Activated T-helper 17 cell treated with anti-CD3 and anti-CD28 coated beads, Interleukin-2, amount 50 U/mL, for 72 hours (primary cell): Measurements from ENCODE around the gene IGF2R. TPM values are rescaled to one million over a fixed set of nuclear protein-coding genes. Genes with fewer than 3 reads are reported as not detected.

ENCODE experiments used
- ATAC-seq: fragments of 150-1000 bp; cut with Tn5 transposase; replicated peaks from 2 replicates; pipeline ENCODE4 v1.10.0; 2021; ENCODE audit warnings: mild to moderate bottlenecking, moderate library complexity
- H3K27ac Mint-ChIP-seq: one replicate; pipeline ENCODE4 v1.8.0; 2022; ENCODE audit warnings: mixed read lengths
- H3K27me3 Mint-ChIP-seq: one replicate; pipeline ENCODE4 v1.8.0; 2022; ENCODE audit warnings: mixed read lengths
- H3K36me3 Mint-ChIP-seq: one replicate; pipeline ENCODE4 v1.8.0; 2022; ENCODE audit warnings: low read depth, mild to moderate bottlenecking, mixed read lengths
- H3K4me1 Mint-ChIP-seq: one replicate; pipeline ENCODE4 v1.8.0; 2022; ENCODE audit warnings: mixed read lengths
- H3K4me3 Mint-ChIP-seq: one replicate; pipeline ENCODE4 v1.8.0; 2022; ENCODE audit warnings: mild to moderate bottlenecking, mixed read lengths
- H3K9me3 Mint-ChIP-seq: one replicate; pipeline ENCODE4 v1.8.0; 2022; ENCODE audit warnings: mixed read lengths
- total RNA-seq, 2 donors: library from RNA; stranded (reverse); gene quantifications; one replicate each; pipeline ENCODE4 v1.2.3, GENCODE V29; 2022

IGF2R gene
- total RNA-seq, 2 donors from 2014 or later: 68.2 to 82.2 TPM

- Mint-ChIP-seq H3K4me1 (peaks cover 19% of the 10 kb centered on the region), H3K9me3 (no peaks in the 10 kb centered on the region), H3K27me3 (no peaks in the 10 kb centered on the region), H3K36me3 (peaks cover 98% of the 10 kb centered on the region), H3K27ac (peak overlapping the region; percentile 55), H3K4me3 (no peak overlapping the region)
- ATAC-seq: no peak
Observed at GRCh38 chr6:160040055-160040454, 71.2 kb downstream of the IGF2R start.

- Mint-ChIP-seq H3K9me3 (no peaks in the 10 kb centered on the region), H3K27me3 (no peaks in the 10 kb centered on the region), H3K4me3 (no peak overlapping the region), H3K36me3 (peaks cover 98% of the 10 kb centered on the region), H3K4me1 (peaks cover 14% of the 10 kb centered on the region), H3K27ac (peak overlapping the region; percentile 38)
- ATAC-seq: no peak
Observed at GRCh38 chr6:160040527-160041264, 71.8 kb downstream of the IGF2R start.

GRCh38 chr6:160041608-160042007 is 72.7 kb downstream of the IGF2R start:
- Mint-ChIP-seq H3K9me3 (no peaks in the 10 kb centered on the region), H3K4me1 (peaks cover 13% of the 10 kb centered on the region), H3K36me3 (peaks cover 98% of the 10 kb centered on the region), H3K4me3 (no peak overlapping the region), H3K27ac (no peak overlapping the region), H3K27me3 (no peaks in the 10 kb centered on the region)
- ATAC-seq: no peak

GRCh38 chr6:160042014-160042773 is 73.3 kb downstream of the IGF2R start:
- Mint-ChIP-seq H3K9me3 (no peaks in the 10 kb centered on the region), H3K27me3 (no peaks in the 10 kb centered on the region), H3K4me3 (no peak overlapping the region), H3K36me3 (peaks cover 98% of the 10 kb centered on the region), H3K4me1 (peaks cover 13% of the 10 kb centered on the region), H3K27ac (no peak overlapping the region)
- ATAC-seq: no peak

GRCh38 chr6:160042788-160043301 is 74.0 kb downstream of the IGF2R start:
- peak overlapping the region; percentile 38 for H3K27ac Mint-ChIP-seq
- no peak for ATAC-seq
- H3K27me3 Mint-ChIP-seq: no peaks in the 10 kb centered on the region
- peaks cover 98% of the 10 kb centered on the region for H3K36me3 Mint-ChIP-seq
- no peaks in the 10 kb centered on the region for H3K9me3 Mint-ChIP-seq
- H3K4me3 Mint-ChIP-seq: no peak overlapping the region
- H3K4me1 Mint-ChIP-seq: peaks cover 13% of the 10 kb centered on the region

GRCh38 chr6:160043784-160044183 is 74.9 kb downstream of the IGF2R start:
- Mint-ChIP-seq H3K36me3 (peaks cover 98% of the 10 kb centered on the region), H3K9me3 (no peaks in the 10 kb centered on the region), H3K27me3 (no peaks in the 10 kb centered on the region), H3K4me3 (no peak overlapping the region), H3K27ac (no peak overlapping the region), H3K4me1 (peaks cover 8% of the 10 kb centered on the region)
- no peak for ATAC-seq

- Mint-ChIP-seq H3K27ac (no peak overlapping the region), H3K27me3 (no peaks in the 10 kb centered on the region), H3K4me3 (no peak overlapping the region), H3K4me1 (peaks cover 4% of the 10 kb centered on the region), H3K9me3 (no peaks in the 10 kb centered on the region), H3K36me3 (peaks cover 100% of the 10 kb centered on the region)
- ATAC-seq: no peak
Observed at GRCh38 chr6:160044687-160045086, 75.8 kb downstream of the IGF2R start.

GRCh38 chr6:160048471-160048870 is 79.6 kb downstream of the IGF2R start:
- no peak for ATAC-seq

GRCh38 chr6:160049346-160049745 is 80.5 kb downstream of the IGF2R start:
- peak overlapping the region; percentile 18 for H3K27ac Mint-ChIP-seq
- no peak overlapping the region for H3K4me3 Mint-ChIP-seq
- peaks cover 11% of the 10 kb centered on the region for H3K4me1 Mint-ChIP-seq
- H3K27me3 Mint-ChIP-seq: no peaks in the 10 kb centered on the region
- ATAC-seq: no peak
- H3K9me3 Mint-ChIP-seq: no peaks in the 10 kb centered on the region
- peaks cover 100% of the 10 kb centered on the region for H3K36me3 Mint-ChIP-seq

More at GRCh38 chr6:160048471-160048870, 79.6 kb downstream of the IGF2R start:
- H3K27ac Mint-ChIP-seq: no peak overlapping the region
- no peaks in the 10 kb centered on the region for H3K27me3 Mint-ChIP-seq
- no peaks in the 10 kb centered on the region for H3K9me3 Mint-ChIP-seq
- no peak overlapping the region for H3K4me3 Mint-ChIP-seq
- H3K4me1 Mint-ChIP-seq: peaks cover 11% of the 10 kb centered on the region
- H3K36me3 Mint-ChIP-seq: peaks cover 100% of the 10 kb centered on the region

GRCh38 chr6:160050022-160050421 is 81.1 kb downstream of the IGF2R start:
- H3K27ac Mint-ChIP-seq: peak overlapping the region; percentile 18
- peaks cover 100% of the 10 kb centered on the region for H3K36me3 Mint-ChIP-seq
- no peaks in the 10 kb centered on the region for H3K9me3 Mint-ChIP-seq
- no peaks in the 10 kb centered on the region for H3K27me3 Mint-ChIP-seq
- H3K4me1 Mint-ChIP-seq: peaks cover 11% of the 10 kb centered on the region
- no peak for ATAC-seq
- H3K4me3 Mint-ChIP-seq: no peak overlapping the region

- H3K4me3 Mint-ChIP-seq: no peak overlapping the region
- no peaks in the 10 kb centered on the region for H3K9me3 Mint-ChIP-seq
- no peak overlapping the region for H3K27ac Mint-ChIP-seq
- H3K36me3 Mint-ChIP-seq: peaks cover 100% of the 10 kb centered on the region
- peak; percentile 52 for ATAC-seq
- H3K27me3 Mint-ChIP-seq: no peaks in the 10 kb centered on the region
- H3K4me1 Mint-ChIP-seq: peaks cover 11% of the 10 kb centered on the region
Observed at GRCh38 chr6:160051390-160051789, 82.5 kb downstream of the IGF2R start.

- Mint-ChIP-seq H3K4me1 (peaks cover 16% of the 10 kb centered on the region), H3K4me3 (no peak overlapping the region), H3K36me3 (peaks cover 100% of the 10 kb centered on the region), H3K27me3 (no peaks in the 10 kb centered on the region), H3K27ac (peak overlapping the region; percentile 41), H3K9me3 (no peaks in the 10 kb centered on the region)
- ATAC-seq: no peak
Observed at GRCh38 chr6:160054271-160054670, 85.4 kb downstream of the IGF2R start.

GRCh38 chr6:160054913-160055312 is 86.0 kb downstream of the IGF2R start:
- ATAC-seq: no peak
- Mint-ChIP-seq H3K4me1 (peaks cover 16% of the 10 kb centered on the region), H3K4me3 (no peak overlapping the region), H3K36me3 (peaks cover 100% of the 10 kb centered on the region), H3K27me3 (no peaks in the 10 kb centered on the region), H3K27ac (no peak overlapping the region), H3K9me3 (no peaks in the 10 kb centered on the region)

GRCh38 chr6:160055378-160055777 is 86.5 kb downstream of the IGF2R start:
- Mint-ChIP-seq H3K9me3 (no peaks in the 10 kb centered on the region), H3K36me3 (peaks cover 98% of the 10 kb centered on the region), H3K27me3 (no peaks in the 10 kb centered on the region), H3K27ac (no peak overlapping the region), H3K4me1 (peaks cover 16% of the 10 kb centered on the region), H3K4me3 (no peak overlapping the region)
- no peak for ATAC-seq

GRCh38 chr6:160055813-160056212 is 86.9 kb downstream of the IGF2R start:
- no peak for ATAC-seq
- Mint-ChIP-seq H3K27me3 (no peaks in the 10 kb centered on the region), H3K4me1 (peaks cover 12% of the 10 kb centered on the region), H3K36me3 (peaks cover 98% of the 10 kb centered on the region), H3K27ac (peak overlapping the region; percentile 46), H3K9me3 (no peaks in the 10 kb centered on the region), H3K4me3 (no peak overlapping the region)
